SK-N-SH (cell line): Measurements from ENCODE around the gene ARL13A. TPM values are rescaled to one million over a fixed set of nuclear protein-coding genes. Genes with fewer than 3 reads are reported as not detected.

Experiments used
- CTCF ChIA-PET: fragments of 300-600, 350-600 bp; formaldehyde crosslinking; extraction: SDS; loops from one replicate; lab custom pipeline; 2021; lab: Yijun Ruan, JAX
- POLR2A ChIA-PET: fragments of 350-600 bp; sonication (Branson Sonifier 250); formaldehyde crosslinking; extraction: SDS; loops from one replicate; lab custom pipeline; 2020; ENCODE audit warnings: antibody characterized with exemption, inconsistent platforms; lab: Yijun Ruan, JAX
- DNase-seq: peaks from one replicate; pipeline ENCODE4 v3.0.0; 2012
- H2AFZ ChIP-seq: fragments of 200-600 bp; sonication (generic); 2 replicates; pipeline ENCODE4 v1.8.1; 2016; ENCODE audit warnings: antibody characterized with exemption, mild to moderate bottlenecking, low read depth
- H3F3A ChIP-seq: fragments of 200-600 bp; sonication (generic); replicated peaks from 2 replicates; pipeline ENCODE3; 2016; ENCODE audit warnings: antibody characterized with exemption, mild to moderate bottlenecking; ENCODE audit not compliant: insufficient read depth
- H3K27ac ChIP-seq, 2 experiments: fragments of 200-500 bp in 1 of 2; fragments of 200-600 bp in 1 of 2; sonication (Bioruptor generic) in 1 of 2; sonication (generic), shearing (Covaris generic) in 1 of 2; 2 replicates each; pipeline versions ENCODE4 v1.5.1 to v1.6.1; 2014 to 2016; ENCODE audit warnings: low read depth in 2 of 2, inconsistent platforms in 1 of 2, low read length in 1 of 2, mild to moderate bottlenecking in 1 of 2, mixed read lengths in 1 of 2
- H3K27me3 ChIP-seq: fragments of 200-600 bp; sonication (generic), shearing (Covaris generic); 2 replicates; pipeline ENCODE4 v1.6.1; 2016; ENCODE audit warnings: mixed run types; ENCODE audit not compliant: insufficient read depth
- H3K36me3 ChIP-seq, 2 experiments: fragments of 200-500 bp in 1 of 2; fragments of 200-600 bp in 1 of 2; sonication (Bioruptor generic) in 1 of 2; sonication (generic) in 1 of 2; replicated peaks in 1 of 2; 2 replicates each; pipeline versions ENCODE3 to v1.5.1; 2014 to 2016; ENCODE audit warnings: low read length in 1 of 2, mild to moderate bottlenecking in 1 of 2; ENCODE audit not compliant: insufficient read depth in 2 of 2, control insufficient read depth in 1 of 2
- H3K4me1 ChIP-seq, 2 experiments: fragments of 200-500 bp in 1 of 2; fragments of 200-600 bp in 1 of 2; sonication (Bioruptor generic) in 1 of 2; sonication (generic), shearing (Covaris generic) in 1 of 2; 2 replicates each; pipeline versions ENCODE4 v1.5.1 to v1.6.1; 2014 to 2016; ENCODE audit warnings: low read depth in 1 of 2, low read length in 1 of 2, mixed run types in 1 of 2; ENCODE audit not compliant: insufficient read depth in 2 of 2, control insufficient read depth in 1 of 2
- H3K4me2 ChIP-seq: fragments of 200-600 bp; sonication (generic), shearing (Covaris generic); 2 replicates; pipeline ENCODE4 v1.6.1; 2017; ENCODE audit warnings: mixed run types
- H3K4me3 ChIP-seq, 2 experiments: fragments of 200-500 bp in 1 of 2; fragments of 200-600 bp in 1 of 2; sonication (Bioruptor generic) in 1 of 2; sonication (generic), shearing (Covaris generic) in 1 of 2; 2 replicates each; pipeline versions ENCODE4 v1.5.1 to v1.8.1; 2014 to 2016; ENCODE audit warnings: low read depth in 2 of 2, inconsistent platforms in 1 of 2, low read length in 1 of 2, mild to moderate bottlenecking in 1 of 2, mixed read lengths in 1 of 2, moderate library complexity in 1 of 2
- H3K79me2 ChIP-seq: fragments of 200-600 bp; sonication (generic); 2 replicates; pipeline ENCODE4 v1.8.1; 2017; ENCODE audit warnings: mild to moderate bottlenecking; ENCODE audit not compliant: insufficient read depth
- H3K9ac ChIP-seq: fragments of 200-600 bp; sonication (generic); 2 replicates; pipeline ENCODE4 v1.6.1; 2017; ENCODE audit warnings: mixed run types
- H3K9me2 ChIP-seq: fragments of 200-600 bp; sonication (generic); 2 replicates; pipeline ENCODE4 v1.6.1; 2017; ENCODE audit warnings: mixed run types
- H3K9me3 ChIP-seq: fragments of 200-600 bp; sonication (generic); 2 replicates; pipeline ENCODE4 v1.6.1; 2017; ENCODE audit warnings: mixed run types, mild to moderate bottlenecking, moderate library complexity
- H4K20me1 ChIP-seq: fragments of 200-600 bp; sonication (generic); 2 replicates; pipeline ENCODE4 v1.6.1; 2017; ENCODE audit warnings: mild to moderate bottlenecking, mixed run types; ENCODE audit not compliant: insufficient read depth
- ELF1 ChIP-seq: IDR thresholded peaks from 2 replicates; pipeline ENCODE4 v1.4.0; 2012
- FOSL2 ChIP-seq: IDR thresholded peaks from 2 replicates; pipeline ENCODE4 v1.4.0; 2012; ENCODE audit warnings: low read depth, mild to moderate bottlenecking, moderate library complexity, borderline replicate concordance
- FOXM1 ChIP-seq: IDR thresholded peaks from 2 replicates; pipeline ENCODE4 v1.4.0; 2012; ENCODE audit warnings: low read depth, mild to moderate bottlenecking
- GABPA ChIP-seq: IDR thresholded peaks from 2 replicates; pipeline ENCODE4 v1.4.0; 2012; ENCODE audit warnings: low read depth, mild to moderate bottlenecking
- GATA2 ChIP-seq: sonication (generic); formaldehyde crosslinking; IDR thresholded peaks from 2 replicates; pipeline ENCODE4 v1.5.0; 2020; ENCODE audit warnings: mild to moderate bottlenecking, missing genetic modification reagents
- JUND ChIP-seq: IDR thresholded peaks from 2 replicates; pipeline ENCODE4 v1.4.0; 2012
- MEF2A ChIP-seq: IDR thresholded peaks from 2 replicates; pipeline ENCODE4 v1.4.0; 2012; ENCODE audit warnings: low read depth, borderline replicate concordance
- MXI1 ChIP-seq: IDR thresholded peaks from 2 replicates; pipeline ENCODE4 v1.6.1; 2012; ENCODE audit warnings: mild to moderate bottlenecking, low read depth, low read length, improper control_type of control experiment
- NRF1 ChIP-seq: IDR thresholded peaks from 2 replicates; pipeline ENCODE4 v1.6.1; 2012; ENCODE audit warnings: low read depth, mild to moderate bottlenecking, low read length
- RCOR1 ChIP-seq: fragments of 150-350 bp; IDR thresholded peaks from 2 replicates; pipeline ENCODE4 v1.6.1; 2017; ENCODE audit warnings: antibody characterized with exemption, low read length
- RFX5 ChIP-seq: IDR thresholded peaks from 2 replicates; pipeline ENCODE4 v1.6.1; 2012; ENCODE audit warnings: mild to moderate bottlenecking, improper control_type of control experiment, low read length
- RXRA ChIP-seq: IDR thresholded peaks from 2 replicates; pipeline ENCODE4 v1.4.0; 2012; ENCODE audit warnings: low read depth, mild to moderate bottlenecking, borderline replicate concordance
- SIN3A ChIP-seq: IDR thresholded peaks from 2 replicates; pipeline ENCODE4 v1.6.1; 2012; ENCODE audit warnings: low read depth, mild to moderate bottlenecking, low read length, moderate library complexity, borderline replicate concordance
- SMC3 ChIP-seq: IDR thresholded peaks from 2 replicates; pipeline ENCODE4 v1.6.1; 2012; ENCODE audit warnings: low read depth, low read length, improper control_type of control experiment
- TEAD4 ChIP-seq: IDR thresholded peaks from 2 replicates; pipeline ENCODE4 v1.4.0; 2012; ENCODE audit warnings: mild to moderate bottlenecking, borderline replicate concordance; ENCODE audit not compliant: insufficient read depth
- YY1 ChIP-seq: IDR thresholded peaks from 2 replicates; pipeline ENCODE4 v1.4.0; 2012; ENCODE audit warnings: low read depth, mild to moderate bottlenecking
- WGBS: methylation state at CpG from one replicate; pipeline ENCODE4 v1.1.6; 2017; ENCODE audit warnings: low lambda C conversion rate; 5-methylcytosine and 5-hydroxymethylcytosine counted together
- polyA plus RNA-seq, 3 experiments: library from polyadenylated mRNA; depleted of rRNA; stranded (reverse); fragments of >200 nt; gene quantifications; 2 replicates each; pipeline ENCODE4 v1.2.3, GENCODE V29; 2012
- TF ChIP-seq, protein P1 (sequence below): IDR thresholded peaks from 2 replicates; pipeline ENCODE4 v1.4.0; 2012; ENCODE audit warnings: low read depth, borderline replicate concordance
- TF ChIP-seq, protein P2 (sequence below): fragments of 150-350 bp; IDR thresholded peaks from 2 replicates; pipeline ENCODE4 v1.6.1; 2017; ENCODE audit warnings: antibody characterized with exemption, low read length, low read depth, borderline replicate concordance
- TF ChIP-seq, protein P3 (sequence below): fragments of 150-350 bp; IDR thresholded peaks from 2 replicates; pipeline ENCODE4 v1.6.1; 2016; ENCODE audit warnings: mild to moderate bottlenecking, low read depth, low read length
- TF ChIP-seq, protein P4 (sequence below): IDR thresholded peaks from 2 replicates; pipeline ENCODE4 v1.4.0; 2012; ENCODE audit warnings: low read depth, borderline replicate concordance
- TF ChIP-seq, protein P5 (sequence below): fragments of 200-600 bp; sonication (generic); IDR thresholded peaks from 2 replicates; pipeline ENCODE4 v1.6.1; 2017; ENCODE audit warnings: antibody characterized with exemption, mild to moderate bottlenecking, moderate library complexity

The ARL13A gene
- polyA plus RNA-seq, 1 of the 3 experiments (the other 2 are of a cell fraction), result not detected

DNA sequence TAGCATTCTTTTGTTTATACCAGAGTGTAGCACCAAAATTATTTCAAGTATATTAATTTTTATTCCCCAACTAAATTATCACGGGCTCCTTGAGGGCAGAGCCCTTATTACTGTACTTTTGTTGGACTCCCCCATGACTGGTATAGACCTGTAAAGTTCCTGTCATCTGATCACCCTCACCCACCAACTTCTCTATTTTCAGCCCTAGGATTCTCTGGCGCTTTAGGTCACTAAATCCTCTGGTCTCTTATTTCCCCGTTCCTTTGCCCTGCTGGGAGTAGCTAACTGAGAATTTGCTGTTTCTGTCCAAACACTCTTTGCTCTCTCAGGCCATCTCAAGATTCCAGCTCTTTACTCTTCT is 37.6 kb upstream of the ARL13A start:
- WGBS, result 30% methylated on average over 3 of the region's 3 CpGs
- no peak overlapping the region for H3K4me3 ChIP-seq
- CTCF ChIA-PET, result interaction anchor here (0.9 kb wide), 1 partner anchor 276 kb away, joined by 3 read pairs; no protein-coding TSS in a partner anchor

DNA sequence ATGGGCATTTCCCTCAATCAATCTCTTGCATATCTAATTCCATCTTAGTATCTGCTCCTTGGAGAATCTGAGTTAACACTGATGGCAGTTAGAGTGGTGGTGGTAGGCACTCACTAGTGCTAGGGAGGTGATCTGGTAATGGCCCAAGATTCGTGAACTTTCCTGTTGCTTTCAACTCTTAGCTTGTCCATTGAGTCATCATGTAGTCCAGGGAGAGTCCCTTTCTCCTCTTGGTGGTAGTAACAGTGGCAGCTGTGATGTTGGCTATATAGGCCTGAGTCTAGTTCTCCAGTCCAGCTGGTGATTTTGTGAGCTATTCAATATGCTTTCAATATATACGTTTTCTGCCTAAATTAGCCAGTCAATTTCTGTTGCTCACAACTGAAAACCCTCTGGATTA is 33.7 kb upstream of the ARL13A start:
- no peaks in the 10 kb centered on the region for H3K27me3 ChIP-seq
- H3K4me1 ChIP-seq, result no peaks in the 10 kb centered on the region
- no peaks in the 10 kb centered on the region for H3K9me3 ChIP-seq
- H3K36me3 ChIP-seq, result no peaks in the 10 kb centered on the region
- no peak overlapping the region for H3K4me3 ChIP-seq
- no peak for TF ChIP-seq FOXM1
- no peak for TF ChIP-seq NRF1
- TF ChIP-seq RCOR1, result no peak
- TF ChIP-seq JUND, result no peak
- TF ChIP-seq YY1, result no peak
- no peak for TF ChIP-seq TEAD4
- TF ChIP-seq RFX5, result no peak
- TF ChIP-seq, protein P1, sequence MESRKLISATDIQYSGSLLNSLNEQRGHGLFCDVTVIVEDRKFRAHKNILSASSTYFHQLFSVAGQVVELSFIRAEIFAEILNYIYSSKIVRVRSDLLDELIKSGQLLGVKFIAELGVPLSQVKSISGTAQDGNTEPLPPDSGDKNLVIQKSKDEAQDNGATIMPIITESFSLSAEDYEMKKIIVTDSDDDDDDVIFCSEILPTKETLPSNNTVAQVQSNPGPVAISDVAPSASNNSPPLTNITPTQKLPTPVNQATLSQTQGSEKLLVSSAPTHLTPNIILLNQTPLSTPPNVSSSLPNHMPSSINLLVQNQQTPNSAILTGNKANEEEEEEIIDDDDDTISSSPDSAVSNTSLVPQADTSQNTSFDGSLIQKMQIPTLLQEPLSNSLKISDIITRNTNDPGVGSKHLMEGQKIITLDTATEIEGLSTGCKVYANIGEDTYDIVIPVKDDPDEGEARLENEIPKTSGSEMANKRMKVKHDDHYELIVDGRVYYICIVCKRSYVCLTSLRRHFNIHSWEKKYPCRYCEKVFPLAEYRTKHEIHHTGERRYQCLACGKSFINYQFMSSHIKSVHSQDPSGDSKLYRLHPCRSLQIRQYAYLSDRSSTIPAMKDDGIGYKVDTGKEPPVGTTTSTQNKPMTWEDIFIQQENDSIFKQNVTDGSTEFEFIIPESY, result no peak
- TF ChIP-seq, protein P2, sequence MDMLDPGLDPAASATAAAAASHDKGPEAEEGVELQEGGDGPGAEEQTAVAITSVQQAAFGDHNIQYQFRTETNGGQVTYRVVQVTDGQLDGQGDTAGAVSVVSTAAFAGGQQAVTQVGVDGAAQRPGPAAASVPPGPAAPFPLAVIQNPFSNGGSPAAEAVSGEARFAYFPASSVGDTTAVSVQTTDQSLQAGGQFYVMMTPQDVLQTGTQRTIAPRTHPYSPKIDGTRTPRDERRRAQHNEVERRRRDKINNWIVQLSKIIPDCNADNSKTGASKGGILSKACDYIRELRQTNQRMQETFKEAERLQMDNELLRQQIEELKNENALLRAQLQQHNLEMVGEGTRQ, result no peak
- no peak for TF ChIP-seq ELF1
- no peak for TF ChIP-seq RXRA
- no peak for TF ChIP-seq SIN3A
- TF ChIP-seq, protein P3, sequence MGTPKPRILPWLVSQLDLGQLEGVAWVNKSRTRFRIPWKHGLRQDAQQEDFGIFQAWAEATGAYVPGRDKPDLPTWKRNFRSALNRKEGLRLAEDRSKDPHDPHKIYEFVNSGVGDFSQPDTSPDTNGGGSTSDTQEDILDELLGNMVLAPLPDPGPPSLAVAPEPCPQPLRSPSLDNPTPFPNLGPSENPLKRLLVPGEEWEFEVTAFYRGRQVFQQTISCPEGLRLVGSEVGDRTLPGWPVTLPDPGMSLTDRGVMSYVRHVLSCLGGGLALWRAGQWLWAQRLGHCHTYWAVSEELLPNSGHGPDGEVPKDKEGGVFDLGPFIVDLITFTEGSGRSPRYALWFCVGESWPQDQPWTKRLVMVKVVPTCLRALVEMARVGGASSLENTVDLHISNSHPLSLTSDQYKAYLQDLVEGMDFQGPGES, result no peak
- TF ChIP-seq SMC3, result no peak
- TF ChIP-seq, protein P4, sequence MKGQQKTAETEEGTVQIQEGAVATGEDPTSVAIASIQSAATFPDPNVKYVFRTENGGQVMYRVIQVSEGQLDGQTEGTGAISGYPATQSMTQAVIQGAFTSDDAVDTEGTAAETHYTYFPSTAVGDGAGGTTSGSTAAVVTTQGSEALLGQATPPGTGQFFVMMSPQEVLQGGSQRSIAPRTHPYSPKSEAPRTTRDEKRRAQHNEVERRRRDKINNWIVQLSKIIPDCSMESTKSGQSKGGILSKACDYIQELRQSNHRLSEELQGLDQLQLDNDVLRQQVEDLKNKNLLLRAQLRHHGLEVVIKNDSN, result no peak
- TF ChIP-seq MEF2A, result no peak
- TF ChIP-seq GABPA, result no peak
- TF ChIP-seq, all 33 proteins: peak for 0
- Histone ChIP-seq H3K27ac (no peak overlapping the region), H4K20me1 (no peaks in the 10 kb centered on the region), H3F3A (no peaks in the 10 kb centered on the region), H3K9ac (no peak overlapping the region), H3K4me2 (no peak overlapping the region), H2AFZ (no peak overlapping the region), H3K79me2 (no peaks in the 10 kb centered on the region), H3K9me2 (no peaks in the 10 kb centered on the region)
- no peak for DNase-seq
- WGBS, result 16% methylated on average over 2 of the region's 2 CpGs
- CTCF ChIA-PET, result no interaction called here
- POLR2A ChIA-PET, result no interaction called here

More for the DNA sequence above, 37.6 kb upstream of the ARL13A start:
- Histone ChIP-seq H3K36me3 (no peaks in the 10 kb centered on the region), H3K4me1 (peaks cover 0 to 2% of the 10 kb centered on the region in 2 experiments; a peak in 1 of 4 replicates), H3K27ac (no peak overlapping the region), H3K79me2 (no peaks in the 10 kb centered on the region), H2AFZ (no peak overlapping the region), H3K9me2 (no peaks in the 10 kb centered on the region), H3K27me3 (no peaks in the 10 kb centered on the region), H3F3A (no peaks in the 10 kb centered on the region), H3K9me3 (no peaks in the 10 kb centered on the region), H3K9ac (no peak overlapping the region), H4K20me1 (no peaks in the 10 kb centered on the region), H3K4me2 (no peak overlapping the region)
- POLR2A ChIA-PET, result no interaction called here
- no peak for DNase-seq
- TF ChIP-seq MXI1 (no peak), GATA2 (no peak), FOSL2 (no peak)
- TF ChIP-seq, protein P4, result no peak
- TF ChIP-seq, protein P5, sequence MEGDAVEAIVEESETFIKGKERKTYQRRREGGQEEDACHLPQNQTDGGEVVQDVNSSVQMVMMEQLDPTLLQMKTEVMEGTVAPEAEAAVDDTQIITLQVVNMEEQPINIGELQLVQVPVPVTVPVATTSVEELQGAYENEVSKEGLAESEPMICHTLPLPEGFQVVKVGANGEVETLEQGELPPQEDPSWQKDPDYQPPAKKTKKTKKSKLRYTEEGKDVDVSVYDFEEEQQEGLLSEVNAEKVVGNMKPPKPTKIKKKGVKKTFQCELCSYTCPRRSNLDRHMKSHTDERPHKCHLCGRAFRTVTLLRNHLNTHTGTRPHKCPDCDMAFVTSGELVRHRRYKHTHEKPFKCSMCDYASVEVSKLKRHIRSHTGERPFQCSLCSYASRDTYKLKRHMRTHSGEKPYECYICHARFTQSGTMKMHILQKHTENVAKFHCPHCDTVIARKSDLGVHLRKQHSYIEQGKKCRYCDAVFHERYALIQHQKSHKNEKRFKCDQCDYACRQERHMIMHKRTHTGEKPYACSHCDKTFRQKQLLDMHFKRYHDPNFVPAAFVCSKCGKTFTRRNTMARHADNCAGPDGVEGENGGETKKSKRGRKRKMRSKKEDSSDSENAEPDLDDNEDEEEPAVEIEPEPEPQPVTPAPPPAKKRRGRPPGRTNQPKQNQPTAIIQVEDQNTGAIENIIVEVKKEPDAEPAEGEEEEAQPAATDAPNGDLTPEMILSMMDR, result no peak
